Caco-2 (cell line): ENCODE results near the gene RRAS. TPM values are rescaled to one million over a fixed set of nuclear protein-coding genes. Genes with fewer than 3 reads are reported as not detected.

Experiments used
- BruUV-seq: library from RNA; stranded (reverse); fragments of 400-500 nt; replicated peaks from 2 replicates; lab custom pipeline; 2021; lab: Mats Ljungman, UMichigan
- CTCF ChIA-PET: fragments of 300-600 bp; sonication (Branson Sonifier 250); formaldehyde crosslinking; loops from one replicate; lab custom pipeline; 2022; ENCODE audit warnings: antibody characterized with exemption; lab: Charles Lee
- POLR2A ChIA-PET: fragments of 300-600 bp; sonication (Branson Sonifier 250); formaldehyde crosslinking; loops from one replicate; lab custom pipeline; 2022; ENCODE audit warnings: antibody characterized with exemption; lab: Charles Lee
- DNase-seq, 2 experiments: peaks; one replicate each; pipeline versions ENCODE4 v3.0.0 to v3.0.0-alpha.2; 2020 to 2022
- H3K27me3 ChIP-seq: replicated peaks from 2 replicates; pipeline ENCODE4 v1.6.0; 2011; ENCODE audit warnings: low read length; ENCODE audit not compliant: control insufficient read depth, insufficient read depth
- H3K36me3 ChIP-seq: 2 replicates; pipeline ENCODE4 v1.5.1; 2011; ENCODE audit warnings: low read length; ENCODE audit not compliant: control insufficient read depth, insufficient read depth
- H3K4me1 ChIP-seq: fragments of 250-450 bp; sonication (Bioruptor Pico); 2 replicates; pipeline ENCODE4 v1.5.1; 2020; ENCODE audit warnings: mild to moderate bottlenecking
- H3K4me3 ChIP-seq: 2 replicates; pipeline ENCODE4 v1.5.1; 2011; ENCODE audit warnings: low read depth, mild to moderate bottlenecking, control low read depth, low read length
- H3K9me3 ChIP-seq: fragments of 250-450 bp; sonication (Bioruptor Pico); 2 replicates; pipeline ENCODE4 v1.5.1; 2020; ENCODE audit warnings: mild to moderate bottlenecking, moderate library complexity
- H3K27ac Mint-ChIP-seq: one replicate; pipeline ENCODE4 v1.8.0; 2022; ENCODE audit warnings: mixed read lengths; ENCODE audit not compliant: unreplicated experiment
- H3K27me3 Mint-ChIP-seq: one replicate; pipeline ENCODE4 v1.8.0; 2022; ENCODE audit warnings: mixed read lengths; ENCODE audit not compliant: insufficient read depth, unreplicated experiment
- H3K36me3 Mint-ChIP-seq: one replicate; pipeline ENCODE4 v1.8.0; 2022; ENCODE audit warnings: mild to moderate bottlenecking, mixed read lengths; ENCODE audit not compliant: insufficient read depth, unreplicated experiment
- H3K4me1 Mint-ChIP-seq: one replicate; pipeline ENCODE4 v1.8.0; 2022; ENCODE audit warnings: low read depth, mixed read lengths; ENCODE audit not compliant: unreplicated experiment
- H3K4me3 Mint-ChIP-seq: one replicate; pipeline ENCODE4 v1.8.0; 2022; ENCODE audit warnings: mild to moderate bottlenecking, moderate library complexity, mixed read lengths; ENCODE audit not compliant: unreplicated experiment
- H3K9me3 Mint-ChIP-seq: one replicate; pipeline ENCODE4 v1.8.0; 2022; ENCODE audit warnings: mixed read lengths; ENCODE audit not compliant: unreplicated experiment
- intact Hi-C: fragments of 100-400 bp; cut with micrococcal nuclease; formaldehyde crosslinking; loops from one replicate; pipeline ENCODE4 v1.10.0; 2022; ENCODE audit not compliant: unreplicated experiment
- total RNA-seq: library from RNA; stranded (reverse); gene quantifications from 2 replicates; pipeline ENCODE4 v1.2.3, GENCODE V29; 2022
- TF ChIP-seq, protein P1 (sequence below), 2 experiments: fragments of 200-600 bp in 1 of 2; IDR thresholded peaks; 1 replicate in 1 of 2; 2 replicates in 1 of 2; pipeline versions ENCODE4 v1.5.1 to v1.8.0; 2011 to 2022; ENCODE audit warnings: antibody characterized with exemption in 1 of 2, control low read depth in 1 of 2, inconsistent platforms in 1 of 2, low read depth in 1 of 2, low read length in 1 of 2, mild to moderate bottlenecking in 1 of 2, moderate library complexity in 1 of 2; ENCODE audit not compliant: insufficient read depth in 1 of 2, severe bottlenecking in 1 of 2, unreplicated experiment in 1 of 2

RRAS gene
- total RNA-seq, 1 experiment from 2014 or later = 10.6 TPM

DNA sequence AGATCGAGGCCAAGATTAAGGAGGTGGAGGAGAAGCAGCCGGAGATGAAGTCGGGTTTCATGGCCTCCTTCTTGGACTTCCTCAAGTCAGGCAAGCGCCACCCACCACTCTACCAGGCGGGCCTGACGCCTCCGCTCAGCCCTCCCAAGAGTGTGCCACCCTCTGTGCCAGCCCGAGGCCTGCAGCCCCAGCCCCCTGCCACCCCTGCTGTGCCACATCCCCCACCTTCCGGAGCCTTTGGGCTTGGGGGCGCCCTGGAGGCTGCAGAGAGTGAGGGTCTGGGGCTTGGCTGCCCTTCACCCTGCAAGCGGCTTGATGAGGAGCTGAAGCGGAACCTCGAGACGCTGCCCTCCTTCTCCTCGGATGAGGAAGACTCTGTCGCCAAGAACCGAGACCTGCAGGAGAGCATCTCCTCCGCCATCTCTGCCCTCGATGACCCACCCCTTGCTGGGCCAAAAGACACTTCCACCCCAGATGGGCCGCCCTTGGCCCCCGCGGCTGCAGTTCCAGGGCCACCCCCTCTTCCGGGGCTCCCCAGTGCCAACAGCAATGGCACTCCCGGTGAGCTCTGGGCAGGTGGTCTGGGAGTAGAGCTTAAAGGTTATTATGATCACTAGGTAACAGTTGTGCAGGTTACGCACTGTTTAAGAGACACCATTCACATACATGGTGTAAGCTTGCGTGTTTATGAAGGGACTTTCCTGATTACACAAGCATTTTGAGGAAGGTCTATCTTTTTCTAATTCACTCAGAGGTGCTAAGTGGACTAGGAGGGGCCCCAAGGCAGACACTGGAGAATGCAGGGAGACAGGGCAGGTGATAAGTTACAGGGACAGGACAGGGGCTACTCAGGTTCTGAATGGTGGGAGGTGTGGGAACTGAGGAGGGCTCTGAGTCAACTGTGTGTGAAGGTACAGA, 40.3 kb downstream of the RRAS start:
- peaks cover 81% of the 10 kb centered on the region for H3K36me3 Mint-ChIP-seq
- no peak overlapping the region for H3K4me3 Mint-ChIP-seq
- ChIA-PET CTCF (no interaction called here), POLR2A (no interaction called here)
- peaks cover 1% of the 10 kb centered on the region for H3K4me1 Mint-ChIP-seq
- TF ChIP-seq, protein P1, sequence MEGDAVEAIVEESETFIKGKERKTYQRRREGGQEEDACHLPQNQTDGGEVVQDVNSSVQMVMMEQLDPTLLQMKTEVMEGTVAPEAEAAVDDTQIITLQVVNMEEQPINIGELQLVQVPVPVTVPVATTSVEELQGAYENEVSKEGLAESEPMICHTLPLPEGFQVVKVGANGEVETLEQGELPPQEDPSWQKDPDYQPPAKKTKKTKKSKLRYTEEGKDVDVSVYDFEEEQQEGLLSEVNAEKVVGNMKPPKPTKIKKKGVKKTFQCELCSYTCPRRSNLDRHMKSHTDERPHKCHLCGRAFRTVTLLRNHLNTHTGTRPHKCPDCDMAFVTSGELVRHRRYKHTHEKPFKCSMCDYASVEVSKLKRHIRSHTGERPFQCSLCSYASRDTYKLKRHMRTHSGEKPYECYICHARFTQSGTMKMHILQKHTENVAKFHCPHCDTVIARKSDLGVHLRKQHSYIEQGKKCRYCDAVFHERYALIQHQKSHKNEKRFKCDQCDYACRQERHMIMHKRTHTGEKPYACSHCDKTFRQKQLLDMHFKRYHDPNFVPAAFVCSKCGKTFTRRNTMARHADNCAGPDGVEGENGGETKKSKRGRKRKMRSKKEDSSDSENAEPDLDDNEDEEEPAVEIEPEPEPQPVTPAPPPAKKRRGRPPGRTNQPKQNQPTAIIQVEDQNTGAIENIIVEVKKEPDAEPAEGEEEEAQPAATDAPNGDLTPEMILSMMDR (IDR thresholded peaks at IDR 0.05; ENCODE audit: insufficient read depth in 1 of 2, low read depth in 1 of 2, low read length in 1 of 2, severe bottlenecking in 1 of 2, unreplicated experiment in 1 of 2) = no peak
- Histone ChIP-seq H3K4me3 (no peak overlapping the region), H3K36me3 (peaks cover 9% of the 10 kb centered on the region), H3K4me1 (no peaks in the 10 kb centered on the region), H3K9me3 (no peaks in the 10 kb centered on the region), H3K27me3 (no peaks in the 10 kb centered on the region)
- no TSS peak for BruUV-seq
- H3K27ac Mint-ChIP-seq = no peak overlapping the region
- no peak for DNase-seq
- intact Hi-C loops = no loop called here
- no peaks in the 10 kb centered on the region for H3K9me3 Mint-ChIP-seq
- H3K27me3 Mint-ChIP-seq = no peaks in the 10 kb centered on the region

DNA sequence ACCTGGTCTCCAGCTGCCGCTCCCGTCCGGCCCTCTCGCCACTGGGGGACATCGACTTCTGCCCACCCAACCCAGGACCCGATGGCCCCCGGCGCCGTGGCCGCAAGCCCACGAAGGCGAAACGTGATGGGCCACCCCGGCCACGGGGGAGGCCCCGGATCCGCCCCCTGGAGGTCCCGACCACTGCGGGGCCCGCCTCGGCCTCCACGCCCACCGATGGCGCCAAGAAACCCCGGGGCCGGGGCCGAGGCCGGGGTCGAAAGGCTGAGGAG, 42.3 kb downstream of the RRAS start:
- no TSS peak for BruUV-seq
- H3K9me3 Mint-ChIP-seq = no peaks in the 10 kb centered on the region
- H3K9me3 ChIP-seq = no peaks in the 10 kb centered on the region
- intact Hi-C loops = no loop called here
- peaks cover 76% of the 10 kb centered on the region for H3K36me3 Mint-ChIP-seq
- peaks cover 10% of the 10 kb centered on the region for H3K4me1 ChIP-seq
- no peak for DNase-seq
- ChIA-PET POLR2A (no interaction called here), CTCF (no interaction called here)
- H3K4me3 ChIP-seq = no peak overlapping the region
- H3K4me1 Mint-ChIP-seq = peaks cover 18% of the 10 kb centered on the region
- no peaks in the 10 kb centered on the region for H3K27me3 Mint-ChIP-seq
- TF ChIP-seq, protein P1 (IDR thresholded peaks at IDR 0.05; ENCODE audit: insufficient read depth in 1 of 2, low read depth in 1 of 2, low read length in 1 of 2, severe bottlenecking in 1 of 2, unreplicated experiment in 1 of 2) = no peak
- H3K27ac Mint-ChIP-seq = no peak overlapping the region
- no peaks in the 10 kb centered on the region for H3K27me3 ChIP-seq
- H3K4me3 Mint-ChIP-seq = no peak overlapping the region
- peaks cover 8% of the 10 kb centered on the region for H3K36me3 ChIP-seq

DNA sequence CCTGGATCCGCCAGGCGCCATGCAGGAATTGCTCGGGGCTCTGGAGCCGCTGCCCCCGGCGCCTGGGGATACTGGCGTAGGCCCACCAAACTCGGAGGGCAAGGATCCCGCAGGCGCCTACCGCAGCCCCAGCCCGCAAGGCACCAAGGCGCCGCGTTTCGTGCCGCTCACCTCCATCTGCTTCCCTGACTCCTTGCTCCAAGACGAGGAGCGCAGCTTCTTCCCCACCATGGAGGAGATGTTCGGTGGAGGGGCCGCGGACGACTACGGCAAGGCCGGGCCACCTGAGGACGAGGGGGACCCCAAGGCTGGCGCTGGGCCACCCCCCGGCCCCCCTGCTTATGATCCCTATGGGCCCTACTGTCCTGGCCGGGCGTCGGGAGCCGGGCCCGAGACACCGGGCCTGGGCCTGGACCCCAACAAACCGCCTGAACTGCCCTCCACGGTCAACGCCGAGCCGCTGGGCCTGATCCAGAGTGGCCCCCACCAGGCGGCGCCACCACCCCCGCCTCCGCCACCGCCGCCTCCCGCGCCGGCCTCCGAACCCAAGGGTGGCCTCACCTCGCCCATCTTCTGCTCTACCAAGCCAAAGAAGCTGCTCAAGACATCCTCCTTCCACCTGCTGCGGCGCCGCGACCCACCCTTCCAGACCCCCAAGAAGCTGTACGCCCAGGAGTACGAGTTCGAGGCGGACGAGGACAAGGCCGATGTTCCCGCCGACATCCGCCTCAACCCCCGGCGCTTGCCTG, 42.8 kb downstream of the RRAS start:
- H3K36me3 ChIP-seq = peaks cover 8% of the 10 kb centered on the region
- no peak for DNase-seq
- no peaks in the 10 kb centered on the region for H3K27me3 ChIP-seq
- Mint-ChIP-seq H3K4me3 (no peak overlapping the region), H3K4me1 (peaks cover 23% of the 10 kb centered on the region), H3K27ac (no peak overlapping the region), H3K9me3 (no peaks in the 10 kb centered on the region), H3K27me3 (no peaks in the 10 kb centered on the region), H3K36me3 (peaks cover 71% of the 10 kb centered on the region)
- ChIA-PET POLR2A (no interaction called here), CTCF (no interaction called here)
- BruUV-seq = no TSS peak
- H3K4me3 ChIP-seq = no peak overlapping the region
- TF ChIP-seq, protein P1 (IDR thresholded peaks at IDR 0.05; ENCODE audit: insufficient read depth in 1 of 2, low read depth in 1 of 2, low read length in 1 of 2, severe bottlenecking in 1 of 2, unreplicated experiment in 1 of 2) = no peak
- no peaks in the 10 kb centered on the region for H3K9me3 ChIP-seq
- intact Hi-C loops = no loop called here
- H3K4me1 ChIP-seq = peaks cover 10% of the 10 kb centered on the region
